ENCODE data around the gene EYS. TPM values are rescaled to one million over a fixed set of nuclear protein-coding genes. Genes with fewer than 3 reads are reported as not detected.

The EYS gene
- total RNA-seq, 1 experiment from 2014 or later: not detected

DNA sequence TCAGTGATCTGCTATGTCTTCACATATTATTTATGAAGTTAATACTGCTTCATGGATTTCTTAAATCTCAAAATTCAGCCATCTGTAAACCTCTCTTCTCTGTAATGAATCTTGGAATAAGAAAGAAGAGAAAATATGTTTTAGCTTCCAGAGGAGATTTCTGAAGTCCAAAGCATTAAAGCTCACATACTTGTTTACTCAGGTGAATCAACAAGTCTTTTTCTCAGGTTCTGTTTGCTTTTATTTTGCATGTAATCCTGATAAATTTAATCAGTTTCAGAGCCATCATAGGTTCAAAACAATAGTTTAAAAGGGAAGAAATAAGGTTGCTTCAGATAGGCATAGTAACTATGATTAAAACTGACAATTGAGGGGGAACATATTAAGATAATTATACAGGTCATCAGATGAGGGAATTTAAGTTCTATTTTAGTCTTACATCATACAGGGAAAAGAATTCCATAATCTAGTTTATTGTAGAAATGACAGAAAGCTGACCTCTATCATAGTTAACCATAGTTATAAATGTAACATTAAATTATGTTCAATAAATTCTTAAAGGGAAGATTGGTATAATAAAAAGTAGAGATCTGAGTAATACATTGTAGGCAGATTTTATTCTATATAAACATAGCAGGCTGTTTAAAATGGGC is 716.2 kb downstream of the EYS start:
- no peaks in the 10 kb centered on the region for H3K4me1 ChIP-seq
- no peak overlapping the region for H3K27ac ChIP-seq
- no peaks in the 10 kb centered on the region for H3K9me3 ChIP-seq (replicated peaks)
- H3K36me3 ChIP-seq: no peaks in the 10 kb centered on the region
- no peak for DNase-seq
- H3K27me3 ChIP-seq: no peaks in the 10 kb centered on the region
- H3K4me3 ChIP-seq: no peak overlapping the region

DNA sequence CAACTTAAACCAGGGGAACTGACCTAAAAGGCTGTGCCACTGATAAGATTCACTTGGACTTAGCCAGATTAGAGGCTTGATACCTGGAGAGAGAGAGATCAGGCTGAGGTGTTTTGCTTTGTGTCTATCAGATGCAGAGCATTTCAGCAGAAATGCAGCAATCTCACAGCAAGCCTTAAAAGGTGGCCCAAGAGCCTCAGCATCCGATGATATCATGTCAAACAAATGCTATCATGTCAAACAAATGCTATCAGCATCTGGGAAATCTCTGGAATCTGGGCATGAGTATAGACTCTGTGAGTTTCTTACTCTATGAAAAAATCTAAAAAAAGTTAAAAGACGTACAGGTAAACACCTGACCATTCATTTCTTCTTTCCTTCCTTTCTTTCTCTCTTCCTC is 718.9 kb downstream of the EYS start:
- no peaks in the 10 kb centered on the region for H3K27me3 ChIP-seq
- no peak for DNase-seq
- no peaks in the 10 kb centered on the region for H3K4me1 ChIP-seq
- H3K27ac ChIP-seq: no peak overlapping the region
- no peaks in the 10 kb centered on the region for H3K36me3 ChIP-seq
- H3K4me3 ChIP-seq: no peak overlapping the region
- no peaks in the 10 kb centered on the region for H3K9me3 ChIP-seq (replicated peaks)

DNA sequence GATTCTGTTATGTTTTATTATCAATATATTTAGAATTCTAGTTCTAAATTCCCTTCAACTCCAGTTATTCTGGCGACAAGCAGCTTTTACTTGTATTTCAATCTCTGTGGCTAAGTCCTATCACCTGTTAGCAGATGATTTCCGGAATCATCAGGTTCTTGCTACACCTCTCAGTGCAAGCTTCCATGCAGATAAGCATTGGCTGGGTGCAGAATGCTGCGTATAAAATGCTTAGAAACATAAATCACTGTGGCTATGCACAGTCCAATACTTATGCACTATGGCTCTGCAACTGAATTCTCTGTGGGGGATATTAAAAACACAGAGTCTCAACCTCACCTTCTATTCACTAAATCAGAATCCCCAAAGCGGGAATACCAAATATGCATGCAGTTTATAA is 720.0 kb downstream of the EYS start:
- no peaks in the 10 kb centered on the region for H3K36me3 ChIP-seq

GRCh38 chr6:64985726-64986125 is 721.3 kb downstream of the EYS start:
- no peak overlapping the region for H3K4me3 ChIP-seq
- H3K36me3 ChIP-seq: no peaks in the 10 kb centered on the region
- peak in 1 of 2 experiments; percentile 19 for DNase-seq
- H3K4me1 ChIP-seq: no peaks in the 10 kb centered on the region
- no peaks in the 10 kb centered on the region for H3K9me3 ChIP-seq (replicated peaks)
- H3K27ac ChIP-seq: no peak overlapping the region
- H3K27me3 ChIP-seq: no peaks in the 10 kb centered on the region

More for the DNA sequence above, 720.0 kb downstream of the EYS start:
- H3K4me3 ChIP-seq: no peak overlapping the region
- no peak for DNase-seq
- H3K4me1 ChIP-seq: no peaks in the 10 kb centered on the region
- H3K27ac ChIP-seq: no peak overlapping the region
- H3K9me3 ChIP-seq (replicated peaks): no peaks in the 10 kb centered on the region
- H3K27me3 ChIP-seq: no peaks in the 10 kb centered on the region

DNA sequence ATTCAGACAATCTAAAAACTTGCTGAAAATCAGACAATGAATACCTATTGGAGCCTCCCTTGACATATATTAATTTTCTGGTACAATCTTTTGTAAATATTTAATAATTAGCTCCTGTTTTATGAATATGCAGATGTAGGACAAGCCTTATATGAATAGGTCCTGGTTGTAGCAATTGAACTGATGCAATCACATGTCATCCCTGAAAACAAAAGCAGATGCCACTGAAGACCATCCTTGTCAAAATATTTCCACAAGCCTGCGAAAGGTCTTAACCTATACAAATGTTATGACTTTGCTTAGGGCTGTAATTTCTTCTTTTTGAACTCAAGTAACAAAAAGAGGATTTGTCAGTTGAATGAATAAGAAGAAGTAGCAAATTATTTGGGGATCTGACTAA is 722.1 kb downstream of the EYS start:
- DNase-seq: no peak
- H3K9me3 ChIP-seq (replicated peaks): no peaks in the 10 kb centered on the region
- no peak overlapping the region for H3K4me3 ChIP-seq
- H3K36me3 ChIP-seq: no peaks in the 10 kb centered on the region
- H3K27ac ChIP-seq: no peak overlapping the region
- H3K4me1 ChIP-seq: no peaks in the 10 kb centered on the region
- no peaks in the 10 kb centered on the region for H3K27me3 ChIP-seq

GRCh38 chr6:64983089-64983488 is 723.9 kb downstream of the EYS start:
- H3K4me1 ChIP-seq: no peaks in the 10 kb centered on the region
- no peak overlapping the region for H3K27ac ChIP-seq
- H3K9me3 ChIP-seq (replicated peaks): no peaks in the 10 kb centered on the region
- no peaks in the 10 kb centered on the region for H3K36me3 ChIP-seq
- no peak for DNase-seq
- no peak overlapping the region for H3K4me3 ChIP-seq
- no peaks in the 10 kb centered on the region for H3K27me3 ChIP-seq

DNA sequence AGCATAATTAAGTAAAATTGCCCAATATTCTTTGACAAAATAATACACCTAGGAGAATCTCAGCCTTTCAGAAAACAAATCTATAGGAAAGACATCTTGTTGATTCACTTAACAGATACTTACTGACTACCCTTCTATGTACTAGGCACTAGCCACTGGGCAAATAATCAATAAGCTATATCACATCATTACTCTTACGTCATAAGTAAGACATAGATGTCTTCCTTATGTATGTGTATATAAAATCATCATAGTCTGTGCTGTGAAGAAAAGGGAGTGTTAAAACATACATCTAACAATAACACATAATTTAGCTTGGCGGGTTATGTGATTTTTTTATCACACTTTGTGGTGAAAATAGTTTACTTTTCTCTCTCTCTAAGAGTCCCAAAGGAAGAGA is 733.9 kb downstream of the EYS start:
- Histone ChIP-seq H3K27ac (no peak overlapping the region), H3K9me3 (replicated peaks) (no peaks in the 10 kb centered on the region), H3K4me1 (no peaks in the 10 kb centered on the region), H3K27me3 (no peaks in the 10 kb centered on the region), H3K4me3 (no peak overlapping the region), H3K36me3 (no peaks in the 10 kb centered on the region)
- DNase-seq: no peak

- H3K4me1 ChIP-seq: no peaks in the 10 kb centered on the region
- H3K36me3 ChIP-seq: no peaks in the 10 kb centered on the region
- no peak overlapping the region for H3K27ac ChIP-seq
- H3K9me3 ChIP-seq (replicated peaks): no peaks in the 10 kb centered on the region
- no peak for DNase-seq
- H3K27me3 ChIP-seq: no peaks in the 10 kb centered on the region
- no peak overlapping the region for H3K4me3 ChIP-seq
Observed at GRCh38 chr6:64969139-64969538, 737.9 kb downstream of the EYS start.

GRCh38 chr6:64955435-64955848 is 751.6 kb downstream of the EYS start:
- DNase-seq: no peak
- no peaks in the 10 kb centered on the region for H3K27me3 ChIP-seq
- H3K4me3 ChIP-seq: no peak overlapping the region
- no peaks in the 10 kb centered on the region for H3K9me3 ChIP-seq (replicated peaks)
- no peak overlapping the region for H3K27ac ChIP-seq
- H3K4me1 ChIP-seq: no peaks in the 10 kb centered on the region
- H3K36me3 ChIP-seq: no peaks in the 10 kb centered on the region

DNA sequence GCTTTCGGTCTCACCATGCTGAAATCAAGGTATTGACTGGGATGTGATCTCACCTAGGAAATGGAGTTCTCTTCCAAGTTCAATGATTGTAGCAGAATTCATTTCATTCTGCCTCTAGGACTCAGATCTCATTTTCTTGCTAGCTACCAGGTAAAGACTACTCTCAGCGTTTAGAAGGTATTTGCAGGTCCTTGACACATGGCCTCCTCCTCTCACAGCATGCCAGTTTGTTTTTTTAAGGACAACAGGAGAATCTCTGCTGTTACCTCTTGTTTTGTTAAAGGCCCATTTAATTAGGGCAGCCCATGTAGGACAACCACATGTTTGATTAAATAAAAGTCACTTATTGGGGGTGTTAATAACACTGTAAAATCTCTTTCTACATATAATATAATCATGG is 757.8 kb downstream of the EYS start:
- Histone ChIP-seq H3K27me3 (no peaks in the 10 kb centered on the region), H3K9me3 (replicated peaks) (no peaks in the 10 kb centered on the region), H3K4me1 (no peaks in the 10 kb centered on the region), H3K36me3 (no peaks in the 10 kb centered on the region), H3K4me3 (no peak overlapping the region), H3K27ac (no peak overlapping the region)
- no peak for DNase-seq

DNA sequence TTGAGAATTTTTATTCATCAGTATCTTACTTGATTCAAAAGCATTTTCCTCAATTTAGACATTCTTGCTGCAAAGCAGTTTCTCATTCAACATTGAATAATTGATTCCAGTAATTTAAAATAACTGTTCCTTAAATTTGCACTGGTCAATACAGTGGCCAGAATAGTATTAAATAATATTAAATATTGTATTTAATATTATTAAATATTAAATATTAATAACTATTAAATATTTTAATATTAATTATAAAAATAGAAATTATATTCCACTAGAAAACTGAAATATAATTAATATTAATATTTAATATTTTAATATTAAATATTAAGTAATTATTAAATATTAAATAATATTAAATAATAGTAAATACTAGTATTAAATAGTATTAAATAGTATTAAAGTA is 758.8 kb downstream of the EYS start:
- Histone ChIP-seq H3K9me3 (replicated peaks) (no peaks in the 10 kb centered on the region), H3K27me3 (no peaks in the 10 kb centered on the region), H3K27ac (no peak overlapping the region), H3K4me3 (no peak overlapping the region), H3K36me3 (no peaks in the 10 kb centered on the region; the same call in 1 of the 2 replicates), H3K4me1 (no peaks in the 10 kb centered on the region)
- DNase-seq: no peak

GRCh38 chr6:64945450-64945849 is 761.6 kb downstream of the EYS start:
- no peak overlapping the region for H3K4me3 ChIP-seq
- H3K4me1 ChIP-seq: no peaks in the 10 kb centered on the region
- H3K27me3 ChIP-seq: no peaks in the 10 kb centered on the region
- H3K36me3 ChIP-seq: no peaks in the 10 kb centered on the region; the same call in 1 of the 2 replicates
- H3K27ac ChIP-seq: no peak overlapping the region
- H3K9me3 ChIP-seq (replicated peaks): no peaks in the 10 kb centered on the region
- DNase-seq: no peak

GRCh38 chr6:64932486-64932885 is 774.5 kb downstream of the EYS start:
- no peak overlapping the region for H3K4me3 ChIP-seq
- no peaks in the 10 kb centered on the region for H3K9me3 ChIP-seq (replicated peaks)
- H3K36me3 ChIP-seq: no peaks in the 10 kb centered on the region
- H3K27me3 ChIP-seq: no peaks in the 10 kb centered on the region
- no peak overlapping the region for H3K27ac ChIP-seq
- H3K4me1 ChIP-seq: no peaks in the 10 kb centered on the region
- no peak for DNase-seq

DNA sequence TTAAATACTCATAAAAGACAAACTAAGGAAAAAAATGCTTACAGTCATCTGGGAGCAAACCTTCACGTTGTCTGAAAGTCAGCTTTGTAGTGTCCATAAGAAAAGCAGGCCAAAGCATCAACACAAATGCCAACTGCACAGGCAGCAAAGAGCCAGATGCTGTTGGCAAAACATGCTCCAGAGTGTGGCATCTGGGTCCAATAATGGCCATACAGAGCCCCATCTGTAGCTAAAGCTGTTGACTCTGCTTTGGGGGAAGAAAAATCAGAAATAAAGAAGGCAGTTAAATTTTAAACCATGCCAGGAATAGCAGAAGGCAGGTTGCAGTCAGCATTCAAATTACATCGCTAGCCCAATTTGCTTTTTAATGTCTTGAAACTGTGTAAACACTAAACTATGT is 776.3 kb downstream of the EYS start:
- Histone ChIP-seq H3K27ac (no peak overlapping the region), H3K4me1 (no peaks in the 10 kb centered on the region), H3K27me3 (no peaks in the 10 kb centered on the region), H3K36me3 (no peaks in the 10 kb centered on the region), H3K9me3 (replicated peaks) (no peaks in the 10 kb centered on the region), H3K4me3 (no peak overlapping the region)
- DNase-seq: no peak

DNA sequence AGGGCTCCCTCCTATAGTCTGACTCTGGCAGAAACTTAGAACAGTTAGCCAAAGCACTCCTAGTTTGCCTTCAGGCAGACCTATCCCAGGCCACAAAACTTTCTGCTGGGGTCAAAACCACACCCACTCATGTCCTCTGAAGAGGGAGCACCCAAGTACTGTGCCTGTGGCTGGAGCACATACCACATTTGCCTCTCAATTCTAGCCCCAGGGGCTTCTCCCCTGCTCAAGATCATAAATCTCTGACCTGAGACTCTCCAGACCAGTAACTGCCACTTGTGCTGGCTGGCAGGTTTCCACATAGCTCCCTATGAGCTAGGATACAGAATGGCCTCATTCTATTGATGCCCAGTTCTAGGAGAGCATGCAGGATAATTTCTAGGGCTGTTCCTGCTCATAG is 781.0 kb downstream of the EYS start:
- Histone ChIP-seq H3K36me3 (no peaks in the 10 kb centered on the region), H3K4me3 (no peak overlapping the region), H3K9me3 (replicated peaks) (no peaks in the 10 kb centered on the region), H3K27me3 (no peaks in the 10 kb centered on the region), H3K27ac (no peak overlapping the region), H3K4me1 (no peaks in the 10 kb centered on the region)
- DNase-seq: no peak

DNA sequence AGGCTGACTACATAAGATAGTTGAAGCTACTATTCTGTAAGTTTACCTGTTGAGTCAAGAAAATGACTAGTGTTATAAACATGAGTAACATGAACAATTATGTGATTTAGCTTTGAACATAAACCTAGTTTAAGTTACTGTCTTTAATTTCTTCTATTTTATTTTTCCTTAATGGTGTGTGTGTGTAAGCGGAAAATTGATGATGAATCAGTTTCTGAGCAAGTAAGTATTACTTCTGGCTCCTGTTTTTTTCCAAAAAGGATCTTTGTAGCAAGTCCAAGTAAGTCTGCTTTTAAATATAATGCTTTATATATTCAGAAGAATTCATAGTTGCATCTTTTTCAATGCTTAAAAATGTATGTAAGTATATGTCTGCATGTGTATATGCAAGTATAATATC is 786.8 kb downstream of the EYS start:
- no peak for DNase-seq
- H3K4me3 ChIP-seq: no peak overlapping the region
- H3K27me3 ChIP-seq: no peaks in the 10 kb centered on the region
- H3K9me3 ChIP-seq (replicated peaks): no peaks in the 10 kb centered on the region
- no peaks in the 10 kb centered on the region for H3K36me3 ChIP-seq
- H3K27ac ChIP-seq: no peak overlapping the region
- no peaks in the 10 kb centered on the region for H3K4me1 ChIP-seq

Measured in SJCRH30 (cell line).